ENCODE measurements around the gene GCGR.

GCGR gene

DNA sequence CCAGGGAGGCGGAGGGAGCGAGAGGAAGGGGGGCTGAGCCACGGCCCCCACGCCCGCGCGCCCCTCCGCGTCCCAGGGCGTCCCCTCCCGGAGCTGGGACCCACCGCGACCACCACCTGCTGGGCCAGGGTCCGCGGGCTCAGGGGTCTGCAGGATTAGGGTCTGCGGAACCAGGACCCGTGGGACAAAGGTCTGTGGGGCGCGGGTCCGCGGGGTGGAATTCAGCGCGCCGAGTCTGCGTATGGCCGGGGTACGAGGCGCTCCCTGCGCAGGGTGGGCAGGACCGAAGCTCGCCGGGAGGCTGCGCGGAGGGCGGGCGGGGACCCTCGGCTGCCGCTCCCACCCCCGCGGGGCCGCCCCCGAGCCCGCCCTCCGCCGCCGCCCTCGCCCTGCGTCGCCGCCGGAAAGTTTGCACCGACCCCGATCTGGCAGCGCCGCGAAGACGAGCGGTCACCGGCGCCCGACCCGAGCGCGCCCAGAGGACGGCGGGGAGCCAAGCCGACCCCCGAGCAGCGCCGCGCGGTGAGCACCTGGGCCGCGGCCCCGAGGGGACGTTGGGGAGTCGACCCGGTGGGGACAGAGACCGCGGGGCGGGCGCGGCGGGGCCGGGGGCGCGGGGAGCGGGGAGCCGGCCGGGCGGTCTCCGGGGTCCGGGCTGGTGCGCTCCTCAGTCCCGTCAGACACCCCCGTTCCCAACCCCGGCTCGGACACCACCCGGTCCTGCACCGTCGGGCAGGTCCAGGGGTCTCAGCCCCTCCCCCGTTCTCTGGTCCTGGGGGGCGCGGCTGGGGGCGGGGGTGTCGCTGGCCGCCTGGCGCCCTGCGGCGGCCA is at the start of gene GCGR:
Gene GCGR, plus strand, starts transcription at position 423 of the 831 bp plus-strand sequence. CDS start 4,869 bp downstream, outside the sequence.
- TF ChIP-seq GATA2 (IDR thresholded peaks at IDR 0.05; ENCODE audit: low read depth, low read length) (no peak), GATA3 (IDR thresholded peaks at IDR 0.05; ENCODE audit: low read depth, low read length) (no peak)

DNA sequence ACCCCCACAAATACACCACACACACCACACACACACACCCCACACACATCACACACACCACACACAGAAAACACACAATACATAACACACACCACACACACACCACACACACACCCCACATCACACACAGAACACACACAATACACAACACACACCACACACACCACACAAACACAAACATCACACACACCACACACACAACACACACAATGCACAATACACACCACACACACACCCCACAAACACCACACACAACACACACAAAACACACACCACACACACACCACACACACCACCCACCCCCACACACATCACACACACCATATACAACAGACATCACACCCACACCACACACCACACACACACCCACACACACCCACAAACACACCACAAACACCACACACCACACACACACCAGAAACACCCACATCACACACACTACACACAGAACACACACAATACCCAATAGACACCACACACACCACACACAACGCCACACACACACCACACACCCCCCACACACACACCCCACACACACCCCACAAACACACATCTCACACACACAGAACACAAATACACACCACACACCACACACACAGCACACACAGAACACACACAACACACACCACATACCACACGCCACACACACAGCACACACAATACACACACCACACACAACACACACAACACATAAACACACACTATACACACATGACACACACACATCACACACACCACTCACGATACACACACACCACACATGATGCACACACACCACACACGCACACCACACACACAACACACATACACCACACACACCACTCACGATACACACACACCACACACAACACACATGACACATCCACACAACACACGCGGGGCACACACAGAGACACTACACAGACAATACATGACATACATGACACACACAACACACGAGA is 11.0 kb upstream of the GCGR start:
- no peak for TF ChIP-seq GATA3 (IDR thresholded peaks at IDR 0.05; ENCODE audit: low read depth, low read length)
- TF ChIP-seq GATA2 (IDR thresholded peaks at IDR 0.05; ENCODE audit: low read depth, low read length), result no peak

DNA sequence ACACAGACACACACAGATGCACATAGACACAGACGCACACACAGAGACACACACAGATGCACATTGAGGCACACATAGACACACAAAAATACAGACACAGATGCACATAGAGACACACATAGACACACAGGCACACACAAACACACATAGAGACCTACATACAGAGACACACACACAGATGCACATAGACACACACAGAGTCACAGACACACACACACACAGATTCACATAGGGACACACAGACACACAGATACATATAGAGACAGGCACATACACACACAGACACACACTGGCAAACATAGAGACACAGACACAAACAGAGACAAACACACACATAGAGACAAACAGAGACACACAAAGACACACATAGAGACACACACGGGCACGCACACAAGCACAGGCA is 9.9 kb upstream of the GCGR start:
- no peak for TF ChIP-seq GATA2 (IDR thresholded peaks at IDR 0.05; ENCODE audit: low read depth, low read length)
- TF ChIP-seq GATA3 (IDR thresholded peaks at IDR 0.05; ENCODE audit: low read depth, low read length), result no peak

DNA sequence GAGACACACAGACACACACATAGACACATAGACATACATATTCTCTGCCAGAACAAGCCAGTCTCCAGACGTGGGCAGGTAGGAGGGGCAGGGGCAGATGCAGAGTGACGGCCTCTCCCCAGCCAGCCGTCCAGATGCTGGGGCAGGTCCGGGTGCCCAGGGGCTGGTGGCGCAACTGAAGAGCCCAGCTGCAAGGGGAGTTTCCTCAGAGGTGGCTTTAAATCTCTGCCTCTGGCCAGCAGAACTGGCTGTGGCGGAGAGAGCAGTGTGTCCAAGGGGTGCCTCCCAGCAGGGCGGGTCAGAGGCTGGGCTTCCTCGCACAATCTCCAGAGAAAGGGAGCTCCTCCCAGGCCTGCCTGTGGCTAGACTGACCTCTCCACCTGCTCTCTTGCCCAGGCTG is 9.4 kb upstream of the GCGR start:
- TF ChIP-seq GATA3 (IDR thresholded peaks at IDR 0.05; ENCODE audit: low read depth, low read length) (no peak), GATA2 (IDR thresholded peaks at IDR 0.05; ENCODE audit: low read depth, low read length) (no peak)

DNA sequence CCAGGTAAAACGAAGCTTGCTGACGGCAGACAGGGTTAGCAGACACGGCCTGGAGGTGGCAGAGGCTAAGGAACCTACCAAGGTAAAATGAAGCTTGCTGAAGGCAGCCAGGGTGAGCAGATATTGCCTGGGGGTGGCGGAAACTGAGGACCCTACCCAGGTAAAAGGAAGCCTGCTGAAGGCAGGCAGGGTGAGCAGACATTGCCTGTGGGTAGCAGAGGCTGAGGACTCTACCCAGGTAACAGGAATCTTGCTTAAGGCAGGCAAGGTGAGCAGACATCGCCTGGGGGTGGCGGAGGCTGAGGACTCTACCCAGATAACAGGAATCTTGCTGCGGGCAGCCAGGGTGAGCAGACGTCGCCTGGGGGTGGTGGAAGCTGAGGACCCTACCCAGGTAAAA is 2.6 kb upstream of the GCGR start:
- no peak for TF ChIP-seq GATA2 (IDR thresholded peaks at IDR 0.05; ENCODE audit: low read depth, low read length)

DNA sequence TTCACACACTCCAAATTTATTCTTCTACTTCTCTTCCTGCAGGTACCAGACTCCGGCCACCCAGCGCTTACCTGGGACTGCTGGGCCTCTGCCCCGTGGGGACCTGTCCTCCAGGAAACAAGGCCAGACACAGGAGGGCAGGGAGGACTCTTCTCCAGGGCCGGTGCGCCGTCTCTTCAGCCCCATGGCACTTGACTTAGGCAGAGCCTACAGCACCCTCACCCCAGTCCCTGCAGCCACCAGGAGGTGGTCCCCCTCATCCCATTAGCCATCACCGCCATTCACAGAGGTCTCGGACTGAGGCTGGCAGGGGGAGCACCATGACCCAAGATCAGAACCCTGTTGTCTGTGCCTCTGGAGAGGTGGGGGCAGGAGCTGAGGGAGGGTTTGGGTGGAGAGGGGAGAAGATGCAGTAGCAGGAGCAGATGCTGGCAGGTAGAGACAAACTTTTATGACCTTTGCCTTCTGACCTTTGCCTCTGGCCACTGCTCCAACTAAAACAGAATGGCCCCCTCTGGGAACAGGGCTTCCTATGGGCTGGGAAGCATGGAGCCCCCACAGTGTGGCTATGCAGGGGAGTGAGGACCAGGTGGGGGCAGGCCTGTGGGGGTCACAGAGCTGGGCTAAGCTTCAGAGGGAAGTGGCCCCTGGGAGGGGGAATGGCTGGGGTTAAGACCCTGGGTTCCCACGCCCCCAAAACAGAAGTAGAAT is 1.7 kb upstream of the GCGR start:
- TF ChIP-seq GATA2 (IDR thresholded peaks at IDR 0.05; ENCODE audit: low read depth, low read length), result no peak
- TF ChIP-seq GATA3 (IDR thresholded peaks at IDR 0.05; ENCODE audit: low read depth, low read length), result no peak

DNA sequence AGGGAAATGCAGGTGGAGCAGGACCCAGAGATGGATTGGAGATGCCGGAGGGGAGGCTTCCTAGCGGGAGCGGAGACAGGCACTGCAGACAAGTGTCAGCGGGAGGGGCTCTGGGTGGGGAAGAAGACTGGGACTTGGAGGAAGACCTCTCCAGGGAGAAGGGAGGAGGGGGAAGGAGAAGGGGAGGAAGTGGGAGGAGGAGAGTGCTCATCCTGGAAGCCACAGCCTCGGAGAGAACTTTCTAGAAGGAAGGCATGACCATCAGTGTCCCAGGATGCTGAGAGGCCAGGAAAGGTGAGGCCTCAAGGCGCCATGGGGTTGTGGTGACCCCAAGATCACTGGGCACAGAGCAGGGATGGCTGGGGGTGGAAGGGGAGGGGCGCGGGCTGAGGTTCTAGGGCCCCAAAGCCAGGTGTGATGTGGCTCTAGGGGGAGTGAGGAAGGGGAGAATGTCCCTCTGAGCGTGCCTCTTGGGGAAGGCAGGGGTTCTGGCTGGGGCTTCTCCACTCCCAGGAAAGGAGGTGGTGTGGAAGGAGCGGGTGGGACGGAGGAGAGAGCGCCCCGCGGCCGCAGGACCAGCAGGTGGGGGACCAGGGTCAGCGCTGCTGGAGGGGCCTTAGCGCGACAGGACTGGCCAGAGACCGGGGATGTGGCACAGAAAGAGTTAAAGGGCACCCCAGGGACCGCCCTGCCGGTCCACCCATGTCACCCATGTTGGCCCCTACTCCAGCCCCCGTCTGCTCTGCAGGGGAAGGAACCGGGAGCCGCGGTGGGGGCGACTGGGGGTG is 900 bp upstream of the GCGR start:
- TF ChIP-seq GATA3 (IDR thresholded peaks at IDR 0.05; ENCODE audit: low read depth, low read length), result no peak
- TF ChIP-seq GATA2 (IDR thresholded peaks at IDR 0.05; ENCODE audit: low read depth, low read length), result no peak

DNA sequence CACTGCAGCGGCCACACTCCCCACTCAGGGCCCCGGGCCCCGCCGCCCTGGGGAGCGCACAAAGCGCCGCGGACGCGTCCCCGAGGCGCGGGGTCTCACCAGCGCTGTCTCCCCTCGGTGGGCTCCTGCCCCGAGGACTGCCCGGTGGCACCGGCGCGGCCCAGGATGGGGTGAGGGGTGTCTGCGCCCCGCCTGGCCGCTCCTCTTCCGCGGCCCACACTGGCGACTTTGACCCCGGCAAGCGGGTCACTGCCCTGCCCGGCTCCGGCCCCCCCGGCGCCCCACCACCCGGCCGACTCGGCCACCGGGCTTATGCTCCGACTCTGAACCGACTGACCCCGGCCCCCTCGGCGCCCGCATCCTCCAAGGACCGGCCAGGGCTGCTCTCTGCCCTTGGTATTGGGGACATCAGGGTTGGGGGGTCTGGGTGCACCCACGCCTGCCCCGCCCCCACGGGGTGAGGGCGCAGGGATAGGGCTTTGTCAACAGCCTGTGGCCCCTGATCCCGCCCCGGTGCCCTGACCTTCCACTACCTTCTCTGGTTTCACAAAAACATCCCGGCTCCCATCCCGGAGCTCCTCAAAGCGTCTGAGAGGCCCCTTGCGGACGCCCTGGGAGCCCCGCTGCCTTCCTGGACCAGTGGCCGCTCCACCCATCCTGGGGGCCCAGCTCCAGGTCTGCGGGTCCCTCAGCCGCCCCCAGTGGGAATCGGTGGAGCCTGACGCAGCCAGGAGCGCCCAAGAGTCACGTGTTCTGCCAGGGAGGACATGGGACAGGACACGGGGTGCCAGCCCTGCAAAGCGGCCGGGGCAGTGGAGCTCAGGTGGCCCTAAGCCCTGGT is 829 bp downstream of the GCGR start:
- TF ChIP-seq GATA2 (IDR thresholded peaks at IDR 0.05; ENCODE audit: low read depth, low read length) (no peak), GATA3 (IDR thresholded peaks at IDR 0.05; ENCODE audit: low read depth, low read length) (no peak)

DNA sequence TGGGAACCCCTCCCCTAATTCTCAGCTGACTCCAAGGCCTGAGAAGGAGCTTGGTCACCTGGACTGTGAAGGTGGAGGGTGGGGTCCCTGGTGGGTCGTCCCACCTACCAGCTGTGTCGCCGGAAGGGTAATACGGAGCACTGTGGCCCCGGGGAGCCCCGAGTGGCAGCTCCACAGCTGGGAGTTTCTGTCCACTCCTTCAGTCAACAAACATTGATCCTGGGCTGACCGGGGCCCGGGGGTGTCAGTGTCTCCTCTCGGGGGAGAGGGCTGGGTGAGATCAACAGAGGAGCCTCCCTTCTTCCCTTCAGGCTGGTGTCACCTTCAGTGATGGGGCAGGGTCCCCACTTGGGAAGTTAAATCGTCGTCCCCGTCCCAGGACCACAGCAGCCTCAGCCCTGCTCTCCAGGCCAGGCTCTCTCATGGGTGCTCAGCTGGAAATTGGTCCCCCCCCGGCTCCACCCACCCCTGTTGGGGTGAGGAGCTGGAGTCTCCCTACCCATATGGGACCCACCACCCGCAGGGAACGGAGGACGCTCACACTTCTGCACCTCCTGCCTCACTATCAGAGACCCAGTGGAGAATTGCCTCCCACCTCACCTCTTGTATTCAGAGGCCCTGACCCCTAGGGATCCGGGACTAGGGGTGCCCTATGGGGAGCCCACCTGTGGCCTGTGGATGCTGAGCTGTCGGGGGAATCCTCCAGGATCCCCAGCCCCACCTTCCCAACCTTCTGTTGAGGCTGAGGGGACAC is 1.9 kb downstream of the GCGR start:
- no peak for TF ChIP-seq GATA3 (IDR thresholded peaks at IDR 0.05; ENCODE audit: low read depth, low read length)

DNA sequence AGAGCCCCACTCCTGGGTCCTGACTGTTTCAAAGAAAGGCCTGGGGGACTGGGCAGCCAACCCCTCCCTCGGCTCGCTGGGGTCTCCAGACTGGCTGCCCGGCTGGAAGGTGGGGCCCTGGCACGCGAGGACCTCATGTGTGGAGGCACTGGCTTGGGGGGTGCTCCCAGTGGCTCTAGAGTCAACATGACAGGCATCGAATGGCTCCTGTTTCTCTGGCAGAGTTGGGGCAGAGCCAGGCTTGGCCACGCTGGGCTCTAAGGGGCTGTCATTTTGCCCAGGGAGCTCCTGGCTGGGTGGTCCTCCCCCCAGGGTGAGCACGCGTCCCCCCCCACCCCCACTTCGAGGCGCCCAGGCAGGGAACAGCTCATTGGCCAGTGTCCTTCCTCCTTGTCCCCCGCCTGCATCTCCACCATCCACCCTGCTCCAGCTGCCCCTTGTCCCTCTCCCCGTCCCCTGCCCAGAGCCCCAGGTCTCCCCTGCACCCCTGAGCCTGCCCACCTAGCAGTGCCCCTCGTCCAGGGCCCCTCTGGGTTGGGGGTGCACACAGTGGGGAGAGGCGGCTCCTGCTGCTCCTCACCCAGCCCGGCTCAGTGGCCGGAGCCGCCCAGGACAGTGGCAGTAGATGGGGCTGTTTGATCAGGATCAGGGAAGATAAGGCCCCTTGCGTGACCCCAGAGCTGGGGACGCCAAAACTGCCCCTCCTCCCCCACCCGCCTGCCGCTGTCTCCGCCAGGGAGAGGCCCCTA is 2.7 kb downstream of the GCGR start:
- no peak for TF ChIP-seq GATA3 (IDR thresholded peaks at IDR 0.05; ENCODE audit: low read depth, low read length)
- TF ChIP-seq GATA2 (IDR thresholded peaks at IDR 0.05; ENCODE audit: low read depth, low read length), result no peak

DNA sequence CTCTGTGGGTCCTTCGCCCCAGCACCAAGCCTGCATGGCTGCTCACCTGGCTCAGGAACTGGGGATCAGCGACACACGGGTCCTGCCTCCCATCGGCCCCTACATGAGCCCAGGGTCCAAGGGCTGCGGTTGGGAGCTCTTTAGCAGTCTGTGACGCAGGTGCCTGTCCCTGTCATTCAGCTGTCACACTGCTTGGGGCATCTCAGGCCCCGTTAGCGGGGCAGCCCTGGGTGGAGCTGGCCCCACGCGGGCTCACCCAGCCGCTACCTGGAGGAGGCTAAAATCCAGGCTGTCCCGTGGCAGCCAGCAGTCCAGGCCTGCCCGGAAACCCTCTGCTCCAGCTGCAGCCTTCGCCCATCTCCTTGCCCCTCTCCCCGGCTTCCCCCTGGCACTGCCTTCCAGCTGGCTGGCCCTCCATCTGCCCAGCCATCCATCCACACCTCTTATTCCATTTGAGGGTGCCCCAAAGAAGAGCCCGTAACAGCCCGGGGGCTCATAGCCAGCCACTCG is 3.3 kb downstream of the GCGR start:
- no peak for TF ChIP-seq GATA3 (IDR thresholded peaks at IDR 0.05; ENCODE audit: low read depth, low read length)

Measured in SH-SY5Y (cell line).